HepG2 (cell line): ENCODE measurements around the gene KLHL18. TPM values are rescaled to one million over a fixed set of nuclear protein-coding genes. Genes with fewer than 3 reads are reported as not detected.

Experiments
- ATF7-NPFF ChIP-seq: sonication (generic); formaldehyde crosslinking; IDR thresholded peaks from 2 replicates; pipeline ENCODE4 v1.8.1; 2023; ENCODE audit warnings: mild to moderate bottlenecking, low read depth, missing genetic modification reagents, moderate library complexity
- CCAR2 ChIP-seq: fragments of 200-400 bp; formaldehyde crosslinking; optimal IDR thresholded peaks from 2 replicates; pipeline ENCODE3; 2018; ENCODE audit warnings: low read depth, mild to moderate bottlenecking, low read length, moderate library complexity
- DMAP1 ChIP-seq: IDR thresholded peaks from 2 replicates; pipeline ENCODE4 v1.6.1; 2016
- DRAP1 ChIP-seq: IDR thresholded peaks from 2 replicates; pipeline ENCODE4 v1.6.1; 2016; ENCODE audit warnings: missing genetic modification reagents, missing compliant biosample characterization
- HINFP ChIP-seq: sonication (generic); formaldehyde crosslinking; IDR thresholded peaks from 2 replicates; pipeline ENCODE4 v1.4.0; 2020; ENCODE audit warnings: low read depth, mild to moderate bottlenecking, missing genetic modification reagents
- HOXA9 ChIP-seq: sonication (generic); formaldehyde crosslinking; IDR thresholded peaks from 2 replicates; pipeline ENCODE4 v1.8.1; 2022; ENCODE audit warnings: missing genetic modification reagents, mild to moderate bottlenecking, moderate library complexity, borderline replicate concordance
- IRF2 ChIP-seq: IDR thresholded peaks from 2 replicates; pipeline ENCODE4 v1.6.1; 2018; ENCODE audit warnings: missing genetic modification reagents, missing compliant biosample characterization
- JUN ChIP-seq: sonication (generic); formaldehyde crosslinking; IDR thresholded peaks from 2 replicates; pipeline ENCODE4 v1.4.0; 2020; ENCODE audit warnings: mild to moderate bottlenecking, missing genetic modification reagents
- POLR2AphosphoS5 ChIP-seq: IDR thresholded peaks from 2 replicates; pipeline ENCODE4 v1.6.1; 2012; ENCODE audit warnings: low read depth, low read length
- RORA ChIP-seq: sonication (generic); formaldehyde crosslinking; IDR thresholded peaks from 2 replicates; pipeline ENCODE4 v1.5.0; 2020; ENCODE audit warnings: mild to moderate bottlenecking, missing genetic modification reagents, moderate library complexity
- SP5 ChIP-seq: IDR thresholded peaks from 2 replicates; pipeline ENCODE4 v1.6.1; 2016; ENCODE audit warnings: low read depth, borderline replicate concordance
- XBP1 ChIP-seq: sonication (generic); formaldehyde crosslinking; IDR thresholded peaks from 2 replicates; pipeline ENCODE4 v1.5.0; 2020; ENCODE audit warnings: missing genetic modification reagents
- XRCC5 ChIP-seq: fragments of 200-400 bp; formaldehyde crosslinking; optimal IDR thresholded peaks from 2 replicates; pipeline ENCODE3; 2017; ENCODE audit warnings: mild to moderate bottlenecking, low read length
- ZEB1 ChIP-seq: IDR thresholded peaks from 2 replicates; pipeline ENCODE4 v1.6.1; 2012; ENCODE audit warnings: mild to moderate bottlenecking, low read depth, inconsistent platforms; ENCODE audit not compliant: insufficient replicate concordance
- ZFP82 ChIP-seq: sonication (generic); formaldehyde crosslinking; IDR thresholded peaks from 2 replicates; pipeline ENCODE4 v1.5.1; 2020; ENCODE audit warnings: mild to moderate bottlenecking, missing genetic modification reagents, borderline replicate concordance
- ZNF34 ChIP-seq: sonication (generic); formaldehyde crosslinking; IDR thresholded peaks from 2 replicates; pipeline ENCODE4 v1.4.0; 2020; ENCODE audit warnings: mild to moderate bottlenecking, missing genetic modification reagents, borderline replicate concordance
- ZNF383 ChIP-seq: sonication (generic); formaldehyde crosslinking; IDR thresholded peaks from 2 replicates; pipeline ENCODE4 v1.4.0; 2020; ENCODE audit warnings: missing genetic modification reagents, mild to moderate bottlenecking, borderline replicate concordance
- ZNF430 ChIP-seq: sonication (generic); formaldehyde crosslinking; IDR thresholded peaks from 2 replicates; pipeline ENCODE4 v1.9.0; 2021; ENCODE audit warnings: mild to moderate bottlenecking, missing genetic modification reagents
- ZNF574 ChIP-seq: sonication (generic); formaldehyde crosslinking; IDR thresholded peaks from 2 replicates; pipeline ENCODE4 v1.4.0; 2020; ENCODE audit warnings: missing genetic modification reagents
- ZNF687 ChIP-seq: sonication (generic); formaldehyde crosslinking; IDR thresholded peaks from 2 replicates; pipeline ENCODE4 v1.5.1; 2020; ENCODE audit warnings: mild to moderate bottlenecking, missing genetic modification reagents, moderate library complexity
- ZNF775 ChIP-seq: sonication (generic); formaldehyde crosslinking; IDR thresholded peaks from 2 replicates; pipeline ENCODE4 v1.4.0; 2020; ENCODE audit warnings: missing genetic modification reagents, mild to moderate bottlenecking, moderate library complexity, borderline replicate concordance
- polyA plus RNA-seq, 8 experiments: library from polyadenylated mRNA; depleted of rRNA in 3 of 8; stranded (reverse) in 7 of 8; unstranded in 1 of 8; fragments of >200 nt; fragmentation: Illumina TruSeq in 4 of 8; extraction: Trizol in 4 of 8; gene quantifications; 2 replicates each; pipeline versions ENCODE4 v1.2.1 to v1.2.3, GENCODE V29; 2011 to 2016; ENCODE audit warnings: low read depth in 4 of 8, missing spikeins in 1 of 8, mixed read lengths in 1 of 8; ENCODE audit not compliant: insufficient read depth in 1 of 8
- total RNA-seq, 5 experiments: library from RNA; depleted of rRNA; stranded (reverse); fragments of >200 nt; fragmentation: Illumina TruSeq; extraction: Trizol; gene quantifications; 2 replicates each; pipeline ENCODE4 v1.2.3, GENCODE V29; 2016; ENCODE audit warnings: low read depth in 1 of 5

The KLHL18 gene
- total and polyA plus RNA-seq, 2 of the 13 experiments (the other 11 are each of a cell fraction or from before 2014, with no cell fraction given): 17.5 to 18.8 TPM

GRCh38 chr3:47380601-47381316 is 98.0 kb downstream of the KLHL18 start, which contains the start of gene PTPN23 (continued):
- TF ChIP-seq DRAP1 (CRISPR knock-in tag) (peak; percentile 89), ZFP82 (CRISPR knock-in tag) (0 out of 2 replicates have a peak, but pooled peaks have one; percentile 43), ZEB1 (peak; percentile 73), ZNF383 (CRISPR knock-in tag) (0 out of 2 replicates have a peak, but pooled peaks have one; percentile 31), XRCC5 (no peak), CCAR2 (no peak), JUN (CRISPR knock-in tag) (peak; percentile 56; the same call in 1 of the 2 replicates), ZNF430 (CRISPR knock-in tag) (peak; percentile 99), POLR2AphosphoS5 (peak; percentile 83), DMAP1 (CRISPR knock-in tag) (peak; percentile 78; the same call in 1 of the 2 replicates), HINFP (peak; percentile 26; the same call in 1 of the 2 replicates), ZNF775 (CRISPR knock-in tag) (0 out of 2 replicates have a peak, but pooled peaks have one; percentile 60), HOXA9 (0 out of 2 replicates have a peak, but pooled peaks have one; percentile 37), ATF7-NPFF (CRISPR knock-in tag) (no peak; the same call in 1 of the 2 replicates), RORA (CRISPR knock-in tag) (no peak), IRF2 (CRISPR knock-in tag) (peak; percentile 91), ZNF574 (CRISPR knock-in tag) (peak; percentile 89), ZNF34 (CRISPR knock-in tag) (0 out of 2 replicates have a peak, but pooled peaks have one; percentile 58), ZNF687 (CRISPR knock-in tag) (peak; percentile 92), XBP1 (CRISPR knock-in tag) (peak; percentile 95), SP5 (CRISPR knock-in tag) (peak; percentile 74)
